Nephron progenitor cell (in vitro differentiated cells): ENCODE measurements around the gene GPC5.
A peak's percentile ranks its signal among the peaks of the same experiment; 100 is the strongest.

Experiments used
- DNase-seq: peaks from one replicate; pipeline ENCODE4 v3.0.0; 2021
- H3K27ac Mint-ChIP-seq: 2 replicates; pipeline ENCODE4 v1.8.0; 2021; ENCODE audit warnings: mild to moderate bottlenecking, moderate library complexity, mixed read lengths
- H3K27me3 Mint-ChIP-seq: 2 replicates; pipeline ENCODE4 v1.8.0; 2021; ENCODE audit warnings: mild to moderate bottlenecking, low read depth, mixed read lengths; ENCODE audit not compliant: poor library complexity
- H3K36me3 Mint-ChIP-seq: 2 replicates; pipeline ENCODE4 v1.8.0; 2021; ENCODE audit warnings: low read depth, mixed read lengths
- H3K4me1 Mint-ChIP-seq: 2 replicates; pipeline ENCODE4 v1.8.0; 2021; ENCODE audit warnings: mixed read lengths
- H3K4me3 Mint-ChIP-seq: 2 replicates; pipeline ENCODE4 v1.8.0; 2021; ENCODE audit warnings: mild to moderate bottlenecking, moderate library complexity, mixed read lengths
- H3K9me3 Mint-ChIP-seq: 2 replicates; pipeline ENCODE4 v1.8.0; 2021; ENCODE audit warnings: mild to moderate bottlenecking, moderate library complexity, mixed read lengths
- CTCF ChIP-seq: fragments of 200-600 bp; sonication (generic); IDR thresholded peaks from 2 replicates; pipeline ENCODE4 v1.5.0; 2021; ENCODE audit warnings: antibody characterized with exemption

The GPC5 gene

GRCh38 chr13:91456837-91457236 is 58.4 kb downstream of the GPC5 start:
- Mint-ChIP-seq H3K36me3 (no peaks in the 10 kb centered on the region), H3K4me1 (no peaks in the 10 kb centered on the region), H3K4me3 (no peak overlapping the region), H3K27me3 (peaks cover 11% of the 10 kb centered on the region), H3K9me3 (no peaks in the 10 kb centered on the region), H3K27ac (no peak overlapping the region)
- DNase-seq, result no peak
- TF ChIP-seq CTCF, result no peak

GRCh38 chr13:91459485-91459884 is 61.1 kb downstream of the GPC5 start:
- Mint-ChIP-seq H3K36me3 (no peaks in the 10 kb centered on the region), H3K27me3 (peaks cover 11% of the 10 kb centered on the region), H3K4me3 (no peak overlapping the region), H3K4me1 (no peaks in the 10 kb centered on the region), H3K27ac (peak overlapping the region; percentile 42), H3K9me3 (no peaks in the 10 kb centered on the region)
- DNase-seq, result no peak
- TF ChIP-seq CTCF, result no peak

- Mint-ChIP-seq H3K4me1 (no peaks in the 10 kb centered on the region), H3K27me3 (no peaks in the 10 kb centered on the region), H3K27ac (no peak overlapping the region), H3K36me3 (no peaks in the 10 kb centered on the region), H3K9me3 (no peaks in the 10 kb centered on the region), H3K4me3 (no peak overlapping the region)
- TF ChIP-seq CTCF, result no peak
- no peak for DNase-seq
Observed at GRCh38 chr13:91464336-91464735, 65.9 kb downstream of the GPC5 start.

- H3K4me3 Mint-ChIP-seq, result no peak overlapping the region
- TF ChIP-seq CTCF, result no peak
- DNase-seq, result no peak
- no peak overlapping the region for H3K27ac Mint-ChIP-seq
- H3K9me3 Mint-ChIP-seq, result no peaks in the 10 kb centered on the region
- no peaks in the 10 kb centered on the region for H3K27me3 Mint-ChIP-seq
- no peaks in the 10 kb centered on the region for H3K36me3 Mint-ChIP-seq
- no peaks in the 10 kb centered on the region for H3K4me1 Mint-ChIP-seq
Observed at GRCh38 chr13:91467236-91467635, 68.8 kb downstream of the GPC5 start.

- H3K4me3 Mint-ChIP-seq, result no peak overlapping the region
- no peaks in the 10 kb centered on the region for H3K9me3 Mint-ChIP-seq
- no peaks in the 10 kb centered on the region for H3K36me3 Mint-ChIP-seq
- H3K4me1 Mint-ChIP-seq, result no peaks in the 10 kb centered on the region
- no peak for DNase-seq
- H3K27me3 Mint-ChIP-seq, result peaks cover 2% of the 10 kb centered on the region
- no peak for TF ChIP-seq CTCF
- no peak overlapping the region for H3K27ac Mint-ChIP-seq
Observed at GRCh38 chr13:91468301-91468700, 69.9 kb downstream of the GPC5 start.

GRCh38 chr13:91470084-91470621 is 71.7 kb downstream of the GPC5 start:
- TF ChIP-seq CTCF, result no peak
- H3K4me1 Mint-ChIP-seq, result no peaks in the 10 kb centered on the region
- H3K27ac Mint-ChIP-seq, result no peak overlapping the region
- no peaks in the 10 kb centered on the region for H3K9me3 Mint-ChIP-seq
- peaks cover 2% of the 10 kb centered on the region for H3K27me3 Mint-ChIP-seq
- no peak overlapping the region for H3K4me3 Mint-ChIP-seq
- no peak for DNase-seq
- no peaks in the 10 kb centered on the region for H3K36me3 Mint-ChIP-seq
